ENCODE data around the gene BRINP2. TPM values are rescaled to one million over a fixed set of nuclear protein-coding genes. Genes with fewer than 3 reads are reported as not detected.

Gene BRINP2
- total RNA-seq, 2 experiments from 2014 or later, result not detected

- CTCF ChIA-PET, result no interaction called here
- DNase-seq, result no peak
- POLR2A ChIA-PET, result no interaction called here
- Mint-ChIP-seq H3K4me3 (no peak overlapping the region), H3K9me3 (no peaks in the 10 kb centered on the region), H3K27ac (no peak overlapping the region), H3K27me3 (peaks cover 11% of the 10 kb centered on the region), H3K4me1 (ENCODE audit: low read depth) (no peaks in the 10 kb centered on the region), H3K36me3 (no peaks in the 10 kb centered on the region)
- intact Hi-C loops (cut with micrococcal nuclease), result no loop called here
Observed at GRCh38 chr1:177173976-177174375, 3.2 kb downstream of the BRINP2 start.

DNA sequence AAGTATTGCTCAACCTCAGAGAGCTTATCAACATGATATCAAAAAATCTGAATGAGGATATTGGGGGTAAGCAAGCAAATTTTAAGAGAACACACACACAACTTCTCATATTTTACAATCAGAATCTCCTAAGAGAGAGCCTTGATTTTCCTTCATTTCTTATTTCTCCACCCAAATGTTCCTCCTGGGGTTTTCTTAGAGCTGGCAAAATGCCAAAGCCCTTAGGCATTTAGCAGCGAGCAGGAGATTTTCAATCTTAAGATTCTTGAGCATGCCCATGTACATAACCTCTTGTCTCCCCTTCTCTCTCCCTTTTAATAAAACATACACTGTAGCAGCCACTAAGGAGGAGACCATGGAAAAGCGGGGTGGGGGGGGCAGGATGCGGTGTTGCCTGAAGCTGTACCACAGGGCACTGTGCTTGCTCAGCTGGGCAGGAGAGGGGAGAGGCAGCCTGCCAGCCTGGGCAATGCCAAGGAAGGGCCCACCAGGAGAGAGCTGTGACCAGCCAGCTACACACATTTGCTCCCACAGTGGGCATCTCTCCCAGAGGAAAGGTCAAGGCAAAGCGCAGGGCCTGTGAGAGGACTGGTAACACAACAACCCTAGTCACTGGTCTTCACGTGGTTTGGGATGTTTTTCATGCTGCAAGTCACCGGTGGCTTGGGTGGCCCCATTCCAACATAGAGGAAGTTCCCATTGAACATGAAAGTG lies 4.3 kb downstream of the BRINP2 start:
- peaks cover 11% of the 10 kb centered on the region for H3K27me3 Mint-ChIP-seq
- H3K4me3 Mint-ChIP-seq, result no peak overlapping the region
- H3K9me3 Mint-ChIP-seq, result no peaks in the 10 kb centered on the region
- ChIA-PET POLR2A (no interaction called here), CTCF (no interaction called here)
- intact Hi-C loops (cut with micrococcal nuclease), result no loop called here
- DNase-seq, result no peak
- no peak overlapping the region for H3K27ac Mint-ChIP-seq
- H3K4me1 Mint-ChIP-seq (ENCODE audit: low read depth), result no peaks in the 10 kb centered on the region
- H3K36me3 Mint-ChIP-seq, result no peaks in the 10 kb centered on the region

DNA sequence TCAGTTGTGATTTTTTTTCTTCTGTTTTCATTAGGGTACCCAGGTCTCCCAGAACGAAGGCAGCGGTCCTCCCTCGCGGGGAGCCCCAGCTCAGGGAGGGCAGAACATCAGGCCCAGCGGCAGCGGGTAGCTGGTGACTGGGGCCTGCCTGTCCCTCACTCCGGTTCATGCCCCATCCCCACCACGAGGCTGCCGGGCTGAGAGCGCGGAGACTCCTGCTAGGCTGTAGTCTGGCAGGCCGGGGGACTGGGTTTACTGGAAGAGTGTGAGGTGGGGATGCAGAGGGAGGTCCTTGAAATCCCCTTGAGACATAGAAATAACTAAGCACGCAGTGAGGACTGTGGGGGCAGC lies 10.5 kb downstream of the BRINP2 start:
- Mint-ChIP-seq H3K36me3 (no peaks in the 10 kb centered on the region), H3K4me1 (ENCODE audit: low read depth) (peaks cover 3% of the 10 kb centered on the region), H3K4me3 (no peak overlapping the region), H3K27me3 (peaks cover 18% of the 10 kb centered on the region), H3K27ac (no peak overlapping the region), H3K9me3 (no peaks in the 10 kb centered on the region)
- DNase-seq, result no peak
- ChIA-PET CTCF (interaction anchor here (1.0 to 1.8 kb wide), 2 partner anchors 11 to 25 kb away, joined by 3 read pairs; partner anchors contain the start of gene BRINP2), POLR2A (no interaction called here)
- intact Hi-C loops (cut with micrococcal nuclease), result loop anchor here (5.0 kb wide), 1 partner anchor 284 kb away; no protein-coding TSS in a partner anchor

GRCh38 chr1:177181631-177182291 lies 11.0 kb downstream of the BRINP2 start:
- CTCF ChIA-PET, result interaction anchor here (0.6 to 1.8 kb wide), 4 partner anchors 10 to 70 kb away, joined by 3 to 6 read pairs (median 3); partner anchors contain the start of gene BRINP2
- Mint-ChIP-seq H3K4me3 (no peak overlapping the region), H3K36me3 (no peaks in the 10 kb centered on the region), H3K9me3 (no peaks in the 10 kb centered on the region), H3K27me3 (peaks cover 18% of the 10 kb centered on the region), H3K27ac (no peak overlapping the region), H3K4me1 (ENCODE audit: low read depth) (peaks cover 3% of the 10 kb centered on the region)
- peak; percentile 43 for DNase-seq
- POLR2A ChIA-PET, result no interaction called here
- intact Hi-C loops (cut with micrococcal nuclease), result loop anchor here (5.0 kb wide), 1 partner anchor 284 kb away; no protein-coding TSS in a partner anchor

DNA sequence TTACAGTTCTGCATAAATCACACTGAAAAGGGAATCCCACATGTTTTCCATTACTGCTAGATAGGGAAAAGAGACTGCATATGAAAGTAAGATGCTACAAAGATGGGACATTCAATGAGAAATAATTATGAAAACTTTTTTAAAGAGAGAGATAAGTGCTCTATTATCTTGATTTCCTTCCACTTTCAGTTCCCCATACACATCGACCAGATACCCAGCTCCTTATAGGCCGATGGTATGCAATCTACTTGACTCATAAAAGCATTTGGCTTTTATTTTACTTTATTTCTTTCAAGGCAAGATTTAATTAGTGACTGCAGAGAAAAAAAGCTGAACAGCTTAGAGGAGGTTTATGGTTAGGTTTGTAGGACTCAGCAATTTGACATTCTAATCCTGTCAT lies 13.1 kb downstream of the BRINP2 start:
- peaks cover 18% of the 10 kb centered on the region for H3K27me3 Mint-ChIP-seq
- POLR2A ChIA-PET, result no interaction called here

GRCh38 chr1:177185209-177185608 lies 14.5 kb downstream of the BRINP2 start:
- no peak for DNase-seq
- Mint-ChIP-seq H3K4me1 (ENCODE audit: low read depth) (peaks cover 3% of the 10 kb centered on the region), H3K4me3 (no peak overlapping the region), H3K9me3 (peaks cover 1% of the 10 kb centered on the region), H3K27ac (no peak overlapping the region), H3K36me3 (no peaks in the 10 kb centered on the region), H3K27me3 (peaks cover 18% of the 10 kb centered on the region)
- CTCF ChIA-PET, result no interaction called here
- intact Hi-C loops (cut with micrococcal nuclease), result no loop called here
- POLR2A ChIA-PET, result no interaction called here

More for the DNA sequence above, 13.1 kb downstream of the BRINP2 start:
- DNase-seq, result no peak
- no peaks in the 10 kb centered on the region for H3K9me3 Mint-ChIP-seq
- no peak overlapping the region for H3K27ac Mint-ChIP-seq
- peaks cover 3% of the 10 kb centered on the region for H3K4me1 Mint-ChIP-seq (ENCODE audit: low read depth)
- intact Hi-C loops (cut with micrococcal nuclease), result loop anchor here (5.0 kb wide), 1 partner anchor 287 kb away; no protein-coding TSS in a partner anchor
- CTCF ChIA-PET, result no interaction called here
- no peak overlapping the region for H3K4me3 Mint-ChIP-seq
- no peaks in the 10 kb centered on the region for H3K36me3 Mint-ChIP-seq

- DNase-seq, result no peak
- CTCF ChIA-PET, result no interaction called here
- H3K9me3 Mint-ChIP-seq, result peaks cover 2% of the 10 kb centered on the region
- intact Hi-C loops (cut with micrococcal nuclease), result no loop called here
- H3K36me3 Mint-ChIP-seq, result no peaks in the 10 kb centered on the region
- no peak overlapping the region for H3K27ac Mint-ChIP-seq
- peaks cover 3% of the 10 kb centered on the region for H3K4me1 Mint-ChIP-seq (ENCODE audit: low read depth)
- peaks cover 12% of the 10 kb centered on the region for H3K27me3 Mint-ChIP-seq
- H3K4me3 Mint-ChIP-seq, result no peak overlapping the region
- POLR2A ChIA-PET, result no interaction called here
Observed at GRCh38 chr1:177186639-177187038, 15.9 kb downstream of the BRINP2 start.

- ChIA-PET CTCF (no interaction called here), POLR2A (no interaction called here)
- Mint-ChIP-seq H3K27ac (no peak overlapping the region), H3K9me3 (peaks cover 2% of the 10 kb centered on the region), H3K36me3 (no peaks in the 10 kb centered on the region), H3K4me3 (no peak overlapping the region), H3K27me3 (no peaks in the 10 kb centered on the region), H3K4me1 (ENCODE audit: low read depth) (no peaks in the 10 kb centered on the region)
- no peak for DNase-seq
- intact Hi-C loops (cut with micrococcal nuclease), result no loop called here
Observed at GRCh38 chr1:177190308-177190970, 19.7 kb downstream of the BRINP2 start.

DNA sequence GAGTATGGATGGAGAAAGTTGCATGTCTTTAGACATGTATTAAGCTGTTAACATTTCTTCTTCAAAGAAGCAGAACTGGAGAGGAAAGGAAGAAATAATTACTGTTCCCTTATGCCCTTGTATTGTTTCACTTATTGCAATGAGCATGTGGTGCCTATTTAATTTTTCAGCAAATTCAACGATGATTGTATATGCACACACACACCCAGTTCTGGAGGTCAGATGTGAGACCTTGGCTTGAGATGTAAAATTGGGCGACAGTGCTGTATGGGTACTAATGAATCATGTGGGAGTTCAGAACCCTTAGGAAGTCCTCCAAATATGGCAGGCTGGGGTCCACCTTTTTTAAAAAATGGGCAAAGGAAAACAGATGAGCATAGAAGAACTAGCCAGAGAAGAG lies 27.5 kb downstream of the BRINP2 start:
- Mint-ChIP-seq H3K4me1 (ENCODE audit: low read depth) (no peaks in the 10 kb centered on the region), H3K9me3 (peaks cover 3% of the 10 kb centered on the region), H3K27ac (no peak overlapping the region), H3K36me3 (no peaks in the 10 kb centered on the region), H3K4me3 (no peak overlapping the region), H3K27me3 (no peaks in the 10 kb centered on the region)
- CTCF ChIA-PET, result no interaction called here
- intact Hi-C loops (cut with micrococcal nuclease), result no loop called here
- POLR2A ChIA-PET, result no interaction called here
- no peak for DNase-seq

DNA sequence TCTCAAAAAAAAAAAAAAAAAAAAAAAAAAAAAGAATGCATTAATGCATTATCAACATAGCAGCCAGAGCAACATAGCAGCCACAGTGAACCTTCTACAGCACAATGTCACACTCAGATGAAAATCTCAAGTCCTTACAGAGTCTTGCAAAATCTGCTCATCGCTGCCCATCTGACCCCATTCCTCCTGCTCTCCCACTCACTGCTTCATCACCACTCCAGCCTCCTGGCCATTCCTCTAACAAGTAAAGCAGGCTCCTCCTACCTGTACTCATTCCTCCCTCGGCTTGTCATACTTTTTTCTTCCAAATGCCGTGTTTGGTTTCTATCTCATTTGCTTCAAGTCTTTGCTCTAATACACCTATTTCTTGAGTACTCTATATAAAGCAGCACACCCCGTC lies 29.5 kb downstream of the BRINP2 start:
- intact Hi-C loops (cut with micrococcal nuclease), result no loop called here
- Mint-ChIP-seq H3K4me1 (ENCODE audit: low read depth) (no peaks in the 10 kb centered on the region), H3K36me3 (no peaks in the 10 kb centered on the region), H3K27ac (no peak overlapping the region), H3K27me3 (no peaks in the 10 kb centered on the region), H3K4me3 (no peak overlapping the region), H3K9me3 (peaks cover 3% of the 10 kb centered on the region)
- POLR2A ChIA-PET, result no interaction called here
- CTCF ChIA-PET, result no interaction called here
- DNase-seq, result no peak

DNA sequence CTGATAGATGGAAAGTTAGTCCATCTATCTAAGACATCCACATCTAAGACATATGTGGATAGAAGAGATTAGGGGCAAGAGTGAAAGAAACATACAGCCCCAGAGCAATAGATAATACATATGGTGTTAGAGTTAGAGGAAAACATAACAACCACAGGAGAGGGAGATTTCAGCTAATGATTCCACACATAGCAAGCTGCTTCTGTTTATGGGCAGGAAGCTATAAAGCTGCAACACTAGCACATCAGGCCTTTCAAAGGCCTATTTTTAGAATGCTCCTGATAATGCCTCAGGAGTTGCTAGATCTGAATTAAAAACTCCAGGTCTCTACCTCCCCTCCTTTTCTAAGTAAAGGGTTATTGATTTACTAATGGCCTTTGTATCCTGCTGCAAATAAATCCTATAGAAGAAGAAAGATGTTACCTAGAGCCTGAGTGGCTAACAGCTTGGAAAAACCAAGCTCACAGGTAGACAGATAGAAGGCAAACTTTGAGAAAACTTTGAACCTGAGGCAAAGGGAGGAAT lies 36.1 kb downstream of the BRINP2 start:
- ChIA-PET POLR2A (no interaction called here), CTCF (no interaction called here)
- Mint-ChIP-seq H3K36me3 (no peaks in the 10 kb centered on the region), H3K9me3 (peaks cover 3% of the 10 kb centered on the region), H3K27me3 (no peaks in the 10 kb centered on the region), H3K4me3 (no peak overlapping the region), H3K27ac (no peak overlapping the region), H3K4me1 (ENCODE audit: low read depth) (no peaks in the 10 kb centered on the region)
- intact Hi-C loops (cut with micrococcal nuclease), result no loop called here
- DNase-seq, result no peak

GRCh38 chr1:177208920-177209319 lies 38.2 kb downstream of the BRINP2 start:
- Mint-ChIP-seq H3K27ac (no peak overlapping the region), H3K4me3 (no peak overlapping the region), H3K27me3 (no peaks in the 10 kb centered on the region), H3K4me1 (ENCODE audit: low read depth) (no peaks in the 10 kb centered on the region), H3K36me3 (no peaks in the 10 kb centered on the region), H3K9me3 (no peaks in the 10 kb centered on the region)
- ChIA-PET POLR2A (no interaction called here), CTCF (no interaction called here)
- DNase-seq, result no peak
- intact Hi-C loops (cut with micrococcal nuclease), result no loop called here
